Anterior cingulate cortex (tissue), 58 donors: ENCODE measurements around the gene TF.
A peak's percentile ranks its signal among the peaks of the same experiment; 100 is the strongest.
"Not testable (repeated sequence)": the region's sequence is repeated elsewhere in the genome, so short reads cannot be mapped to it uniquely, and the experiment has no call there.

Source experiments
- DNase-seq, 58 donors: peaks; one replicate each; lab custom pipeline; 2025; lab: John Stamatoyannopoulos, UW

Gene TF

GRCh38 chr3:133761605-133762484, 15.7 kb downstream of the TF start:
- DNase-seq: no peak

GRCh38 chr3:133762539-133762938, 16.3 kb downstream of the TF start:
- DNase-seq: no peak

DNA sequence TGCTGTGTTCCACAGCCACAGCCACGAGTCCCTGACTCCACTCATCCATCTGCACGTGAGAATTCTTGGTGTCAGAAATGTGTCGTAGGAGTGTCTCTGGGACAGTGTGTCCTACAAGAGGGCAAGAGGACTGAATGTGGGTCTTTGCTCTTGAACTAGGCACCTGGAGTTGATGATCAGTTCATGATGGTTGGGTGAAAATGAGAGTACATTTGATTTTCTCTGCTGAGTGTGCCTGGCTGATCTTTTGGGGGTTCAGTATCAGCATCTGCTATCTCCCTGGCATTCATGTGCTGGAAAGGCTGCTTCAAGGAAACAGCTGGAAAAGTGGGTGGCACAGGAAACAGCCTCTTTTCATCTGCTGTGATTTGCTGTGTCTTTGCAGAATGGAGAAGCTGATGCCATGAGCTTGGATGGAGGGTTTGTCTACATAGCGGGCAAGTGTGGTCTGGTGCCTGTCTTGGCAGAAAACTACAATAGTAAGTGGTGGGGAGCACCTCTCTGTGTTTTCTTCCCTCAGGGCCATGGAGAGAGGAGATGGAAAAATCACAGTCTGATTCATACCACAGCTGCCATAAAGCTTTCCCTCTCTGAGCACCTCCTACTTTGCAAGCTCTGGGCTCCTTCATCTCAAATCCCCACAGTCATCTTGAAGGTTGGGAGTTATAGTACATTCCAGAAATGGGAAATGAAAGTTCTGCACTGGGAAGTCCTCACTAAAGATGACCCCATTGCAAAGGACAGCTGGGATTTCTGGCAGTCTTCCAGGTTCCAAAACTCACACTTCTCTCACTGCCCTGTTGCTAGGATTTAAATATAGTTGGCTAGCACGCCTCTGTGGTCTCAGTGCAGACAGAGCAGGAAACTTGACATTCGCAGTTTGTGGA, 17.8 kb downstream of the TF start:
- peak in 5 of 58 donors; percentile 12 to 39 (median 17) for DNase-seq

DNA sequence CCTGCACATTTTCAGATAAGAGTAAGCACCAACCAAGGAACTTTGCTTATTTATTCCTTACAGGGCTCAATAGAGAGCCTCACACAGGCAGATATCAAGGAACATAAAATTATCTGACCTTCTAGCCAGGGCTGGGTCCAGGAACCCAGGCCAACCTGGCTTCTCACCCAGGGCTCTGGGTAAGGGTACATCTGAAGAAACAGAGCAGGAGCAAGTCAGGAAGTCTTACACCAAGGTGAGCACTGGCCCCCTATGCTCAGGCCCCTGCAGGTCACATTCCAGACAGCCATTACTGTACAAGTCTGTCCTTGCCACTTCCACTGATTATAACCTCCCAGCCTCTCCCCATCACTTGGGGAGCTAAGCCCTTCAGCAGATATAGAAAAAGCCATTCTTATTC, 19.1 kb downstream of the TF start:
- DNase-seq: no peak

DNA sequence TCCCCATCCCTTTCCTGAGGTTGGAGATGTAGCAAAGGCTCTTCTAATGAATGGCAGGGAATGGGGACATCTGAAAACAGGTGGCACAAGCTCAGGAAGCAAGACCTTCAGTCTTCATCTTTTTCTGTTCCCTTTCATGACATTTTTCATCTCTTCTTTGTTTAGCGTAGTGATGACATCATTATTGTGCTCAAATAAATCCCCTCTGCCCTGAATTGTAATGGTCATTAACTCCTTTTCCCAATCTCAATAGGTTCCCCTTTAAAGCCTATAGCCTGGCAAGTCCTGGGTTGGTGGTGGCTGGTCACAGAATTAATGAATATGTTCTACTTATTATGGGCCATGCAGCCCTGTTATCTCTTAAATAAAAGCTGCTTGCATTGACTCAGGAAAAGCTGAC, 21.4 kb downstream of the TF start:
- no peak for DNase-seq

GRCh38 chr3:133769536-133769935, 23.3 kb downstream of the TF start:
- DNase-seq: no peak

GRCh38 chr3:133773732-133774131, 27.5 kb downstream of the TF start:
- DNase-seq: no peak

DNA sequence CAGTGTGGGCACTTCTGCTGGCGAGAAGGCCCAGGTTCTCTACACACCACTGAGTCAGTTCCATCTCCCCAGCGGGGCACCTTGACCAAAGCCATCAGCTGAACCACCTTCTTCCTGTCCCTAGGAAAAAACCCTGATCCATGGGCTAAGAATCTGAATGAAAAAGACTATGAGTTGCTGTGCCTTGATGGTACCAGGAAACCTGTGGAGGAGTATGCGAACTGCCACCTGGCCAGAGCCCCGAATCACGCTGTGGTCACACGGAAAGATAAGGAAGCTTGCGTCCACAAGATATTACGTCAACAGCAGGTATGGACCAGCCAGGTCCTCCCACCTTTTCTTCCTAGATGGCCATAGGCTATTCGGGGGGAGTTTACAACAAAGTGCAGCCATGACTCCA, 29.1 kb downstream of the TF start:
- no peak for DNase-seq

DNA sequence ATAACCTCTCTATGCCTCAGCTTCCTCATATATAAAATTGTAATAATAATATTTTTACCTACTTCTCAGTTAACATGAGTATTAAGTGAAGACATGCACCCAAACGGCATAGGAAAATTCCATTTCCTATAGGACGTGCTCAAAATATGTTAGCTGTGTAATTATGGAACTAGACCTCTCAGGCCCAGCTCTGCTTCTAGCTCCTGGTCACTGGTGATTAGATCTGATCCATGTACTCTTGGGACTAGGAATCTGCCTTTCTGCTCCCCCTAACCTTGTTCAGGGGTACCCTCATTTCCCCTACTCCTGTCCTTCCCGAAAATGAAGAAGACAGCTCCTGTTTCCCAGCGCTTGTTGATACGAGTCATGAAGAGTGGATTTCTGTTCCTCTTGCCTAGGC, 29.6 kb downstream of the TF start:
- DNase-seq: no peak

- DNase-seq: no peak
These were observed 30.7 kb downstream of the TF start for GRCh38 chr3:133776794-133777438.

- DNase-seq: no peak
These were observed 31.8 kb downstream of the TF start for GRCh38 chr3:133777807-133778568.

- no peak for DNase-seq
These were observed 33.5 kb downstream of the TF start for GRCh38 chr3:133779626-133780203.

- not testable (repeated sequence) for DNase-seq
These were observed 34.6 kb downstream of the TF start for GRCh38 chr3:133780756-133781155.

DNA sequence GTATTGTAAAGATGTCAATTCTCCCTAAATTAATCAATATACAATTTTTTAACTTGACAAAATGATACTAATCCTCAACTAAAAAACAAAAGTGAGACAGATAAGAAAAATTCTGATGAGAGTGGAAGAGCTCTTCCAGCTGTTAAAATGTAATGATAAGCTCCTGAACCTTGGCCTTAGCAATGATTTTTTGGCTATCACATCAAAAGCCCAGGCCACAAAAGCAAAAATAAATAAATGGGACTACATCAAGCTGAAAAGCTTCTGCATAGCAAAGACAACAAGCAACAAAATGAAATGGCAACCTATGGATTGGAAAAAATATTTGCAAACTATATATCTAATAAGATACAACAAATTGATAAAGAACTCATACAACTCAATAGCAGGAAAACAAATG, 35.4 kb downstream of the TF start:
- DNase-seq: no peak

GRCh38 chr3:133782454-133782853, 36.3 kb downstream of the TF start:
- no peak for DNase-seq

DNA sequence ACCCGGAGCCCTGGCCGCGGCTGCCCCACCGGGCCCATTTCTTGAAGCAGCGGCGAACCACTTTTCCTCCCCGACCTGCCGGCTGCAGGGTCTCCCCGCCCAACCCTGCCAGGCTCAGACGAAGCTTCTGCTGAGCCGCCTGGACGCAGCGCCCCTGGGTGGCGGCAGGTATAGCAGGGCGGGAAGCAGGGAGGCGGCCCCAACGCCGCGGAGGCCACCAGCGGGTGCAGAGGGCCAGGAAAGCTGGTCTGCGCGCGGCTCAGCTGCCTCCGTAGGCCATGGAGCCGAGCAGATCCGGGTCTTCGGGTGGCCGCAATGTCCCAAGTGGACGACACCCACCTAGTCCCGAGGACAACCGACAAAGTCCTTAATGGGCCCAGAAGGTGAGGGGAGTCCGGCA, 37.6 kb downstream of the TF start:
- DNase-seq: no peak

GRCh38 chr3:133788024-133788423, 41.8 kb downstream of the TF start:
- DNase-seq: no peak

GRCh38 chr3:133792171-133792763, 46.1 kb downstream of the TF start:
- no peak for DNase-seq

- DNase-seq: no peak
These were observed 51.4 kb downstream of the TF start for GRCh38 chr3:133797396-133798105.
